Hepatocyte (in vitro differentiated cells): Measurements from ENCODE around the gene FIGNL1. TPM values are rescaled to one million over a fixed set of nuclear protein-coding genes. Genes with fewer than 3 reads are reported as not detected.

Experiments used
- DNase-seq: peaks from one replicate; pipeline ENCODE4 v3.0.0-alpha.2; 2016; ENCODE audit warnings: low spot score
- H2AFZ ChIP-seq: fragments of 200-600 bp; sonication (generic); 2 replicates; pipeline ENCODE4 v1.6.0; 2016; ENCODE audit warnings: antibody characterized with exemption, mild to moderate bottlenecking
- H3K27ac ChIP-seq: fragments of 200-600 bp; sonication (generic); 2 replicates; pipeline ENCODE4 v1.5.1; 2016; ENCODE audit warnings: mild to moderate bottlenecking
- H3K27me3 ChIP-seq: fragments of 200-600 bp; sonication (generic); 2 replicates; pipeline ENCODE4 v1.6.1; 2016
- H3K36me3 ChIP-seq: fragments of 200-600 bp; sonication (generic); replicated peaks from 2 replicates; pipeline ENCODE4 v1.5.1; 2016; ENCODE audit warnings: low read depth; ENCODE audit not compliant: insufficient read depth
- H3K4me1 ChIP-seq: fragments of 200-600 bp; sonication (generic); 2 replicates; pipeline ENCODE4 v1.5.1; 2016; ENCODE audit warnings: mild to moderate bottlenecking, moderate library complexity; ENCODE audit not compliant: insufficient read depth
- H3K4me2 ChIP-seq: fragments of 200-600 bp; sonication (generic); 2 replicates; pipeline ENCODE4 v1.6.0; 2016
- H3K4me3 ChIP-seq: fragments of 200-600 bp; sonication (generic); 2 replicates; pipeline ENCODE4 v1.5.1; 2016; ENCODE audit warnings: mild to moderate bottlenecking
- H3K79me2 ChIP-seq: fragments of 200-600 bp; sonication (generic); 2 replicates; pipeline ENCODE4 v1.6.0; 2017; ENCODE audit warnings: mild to moderate bottlenecking
- H3K9me2 ChIP-seq: fragments of 200-600 bp; sonication (generic); replicated peaks from 2 replicates; pipeline ENCODE4 v1.6.0; 2017; ENCODE audit warnings: mild to moderate bottlenecking; ENCODE audit not compliant: insufficient read depth
- H3K9me3 ChIP-seq: fragments of 200-600 bp; sonication (generic); 2 replicates; pipeline ENCODE4 v1.5.1; 2016; ENCODE audit warnings: low read depth, mild to moderate bottlenecking
- H4K20me1 ChIP-seq: fragments of 200-600 bp; sonication (generic); 2 replicates; pipeline ENCODE4 v1.6.0; 2016; ENCODE audit warnings: mild to moderate bottlenecking; ENCODE audit not compliant: insufficient read depth, poor library complexity, severe bottlenecking
- CTCF ChIP-seq: fragments of 200-600 bp; sonication (generic); IDR thresholded peaks from 2 replicates; pipeline ENCODE4 v1.5.1; 2016; ENCODE audit warnings: antibody characterized with exemption, mild to moderate bottlenecking; ENCODE audit not compliant: poor library complexity
- EZH2 ChIP-seq: fragments of 200-600 bp; sonication (generic); IDR thresholded peaks from 2 replicates; pipeline ENCODE4 v1.6.1; 2016; ENCODE audit warnings: antibody characterized with exemption, mild to moderate bottlenecking, borderline replicate concordance
- EZH2phosphoT487 ChIP-seq: fragments of 200-600 bp; sonication (generic); IDR thresholded peaks from one replicate; pipeline ENCODE4 v1.6.1; 2018; ENCODE audit warnings: antibody characterized with exemption, mild to moderate bottlenecking, low read depth, moderate library complexity; ENCODE audit not compliant: unreplicated experiment, severe bottlenecking
- WGBS: methylation state at CpG from one replicate; pipeline ENCODE4 v1.1.6; 2016; ENCODE audit warnings: low lambda C conversion rate; ENCODE audit errors: missing lambda C conversion rate; 5-methylcytosine and 5-hydroxymethylcytosine counted together
- polyA plus RNA-seq: library from polyadenylated mRNA; unstranded; fragments of >200 nt; fragmentation: Nextera tagmentation; extraction: Ambion mirVana; gene quantifications from 2 replicates; pipeline ENCODE4 v1.2.1, GENCODE V29; 2016
- total RNA-seq: library from RNA; depleted of rRNA; stranded (reverse); fragments of >200 nt; gene quantifications from 2 replicates; pipeline ENCODE4 v1.2.3, GENCODE V29; 2014

FIGNL1 gene
- total and polyA plus RNA-seq, 2 experiments from 2014 or later, result 4.3 to 13.6 TPM

- Histone ChIP-seq H3K4me2 (no peak overlapping the region), H3K36me3 (no peaks in the 10 kb centered on the region), H3K79me2 (no peaks in the 10 kb centered on the region), H3K27me3 (no peaks in the 10 kb centered on the region), H3K27ac (peak overlapping the region; percentile 49), H3K9me3 (no peaks in the 10 kb centered on the region), H4K20me1 (no peaks in the 10 kb centered on the region), H2AFZ (no peak overlapping the region), H3K4me3 (no peak overlapping the region), H3K4me1 (peaks cover 11% of the 10 kb centered on the region), H3K9me2 (no peaks in the 10 kb centered on the region)
- TF ChIP-seq EZH2 (no peak), EZH2phosphoT487 (no peak), CTCF (no peak)
- no peak for DNase-seq
- 60% methylated on average over 4 of the region's 4 CpGs for WGBS
Observed at GRCh38 chr7:50475340-50475739, 25.2 kb upstream of the FIGNL1 start.

GRCh38 chr7:50474382-50475160, 24.4 kb upstream of the FIGNL1 start:
- Histone ChIP-seq H3K36me3 (no peaks in the 10 kb centered on the region), H3K4me3 (no peak overlapping the region), H3K4me1 (peaks cover 11% of the 10 kb centered on the region), H3K9me2 (no peaks in the 10 kb centered on the region), H3K4me2 (no peak overlapping the region), H4K20me1 (no peaks in the 10 kb centered on the region), H3K9me3 (no peaks in the 10 kb centered on the region), H3K79me2 (no peaks in the 10 kb centered on the region), H2AFZ (no peak overlapping the region), H3K27me3 (no peaks in the 10 kb centered on the region), H3K27ac (no peak overlapping the region)
- TF ChIP-seq EZH2 (no peak), EZH2phosphoT487 (no peak), CTCF (no peak)
- WGBS, result 69% methylated on average over 8 of the region's 8 CpGs
- no peak for DNase-seq

- Histone ChIP-seq H3K79me2 (no peaks in the 10 kb centered on the region), H4K20me1 (no peaks in the 10 kb centered on the region), H3K27me3 (no peaks in the 10 kb centered on the region), H3K27ac (no peak overlapping the region), H3K4me2 (no peak overlapping the region), H2AFZ (no peak overlapping the region), H3K4me3 (no peak overlapping the region), H3K9me3 (no peaks in the 10 kb centered on the region), H3K4me1 (peaks cover 11% of the 10 kb centered on the region), H3K9me2 (no peaks in the 10 kb centered on the region), H3K36me3 (no peaks in the 10 kb centered on the region)
- TF ChIP-seq CTCF (no peak), EZH2phosphoT487 (no peak), EZH2 (no peak)
- whole genome bisulfite sequencing, result 94% methylated on average over 4 of the region's 4 CpGs
- no peak for DNase-seq
Observed at GRCh38 chr7:50473531-50473930, 23.4 kb upstream of the FIGNL1 start.
